Measurements from ENCODE around the gene FBRSL1. TPM values are rescaled to one million over a fixed set of nuclear protein-coding genes. Genes with fewer than 3 reads are reported as not detected.
"Not testable (repeated sequence)": the region's sequence is repeated elsewhere in the genome, so short reads cannot be mapped to it uniquely, and the experiment has no call there.

Gene FBRSL1
- total RNA-seq, 1 donor from 2014 or later: 3.6 TPM

DNA sequence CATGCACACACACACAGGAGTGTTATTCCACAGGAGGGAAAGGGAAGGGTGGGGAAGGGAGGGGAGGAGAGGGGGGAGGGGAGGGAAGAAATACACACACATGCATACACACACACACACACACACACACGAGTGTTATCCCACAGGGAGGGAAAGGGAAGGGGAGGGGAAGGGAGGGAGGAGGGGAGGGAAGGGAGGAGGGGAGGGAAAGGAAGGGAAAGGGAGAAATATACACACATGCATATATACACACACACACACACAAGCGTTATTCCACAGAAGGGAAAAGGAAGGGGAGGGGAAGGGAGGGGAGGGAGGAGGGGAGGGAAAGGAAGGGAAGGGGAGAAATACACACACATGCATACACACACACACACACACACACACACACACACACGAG, 19.6 kb upstream of the FBRSL1 start:
- no peak for DNase-seq (ENCODE audit: low read depth in 2 of 2)

DNA sequence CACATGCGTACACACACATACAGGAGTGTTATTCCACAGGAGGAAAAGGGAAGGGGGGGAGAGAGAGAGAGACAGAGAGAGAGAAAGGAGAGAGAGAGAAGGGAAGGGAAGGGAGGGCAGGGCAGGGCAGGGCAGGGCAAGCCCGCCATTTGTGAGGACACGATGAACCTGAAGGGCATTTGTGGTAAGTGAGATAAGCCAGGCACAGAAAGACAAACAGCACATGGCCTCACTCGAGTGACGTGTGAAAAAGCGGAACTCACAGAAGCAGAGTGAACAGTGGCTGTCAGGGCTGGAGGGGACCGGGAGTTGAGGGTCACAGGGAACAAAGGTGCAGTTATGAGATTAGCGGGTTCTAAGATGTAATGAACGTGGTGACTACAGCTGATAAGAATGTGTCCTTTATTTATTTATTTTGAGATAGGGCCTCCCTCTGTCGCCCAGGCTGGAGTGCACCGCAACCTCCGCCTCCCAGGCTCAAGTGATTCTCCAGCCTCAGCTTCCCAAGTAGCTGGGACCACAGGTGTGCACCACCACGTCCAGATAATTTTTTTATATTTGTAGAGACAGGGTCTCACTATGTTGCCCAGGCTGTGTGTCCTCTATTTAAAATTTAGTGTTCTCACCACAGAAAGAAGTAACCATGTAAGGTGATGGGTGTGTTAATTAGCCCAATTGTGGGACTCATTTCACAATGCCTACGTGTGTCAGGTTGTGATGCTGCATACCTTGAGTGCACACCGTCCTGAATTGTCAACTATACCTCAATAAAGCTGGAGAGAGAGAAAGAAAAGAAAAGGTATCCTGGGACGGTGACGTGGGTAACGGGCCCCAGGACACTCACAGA, 18.7 kb upstream of the FBRSL1 start:
- DNase-seq (ENCODE audit: low read depth in 2 of 2): peak in 1 of 2 donors; percentile 46

DNA sequence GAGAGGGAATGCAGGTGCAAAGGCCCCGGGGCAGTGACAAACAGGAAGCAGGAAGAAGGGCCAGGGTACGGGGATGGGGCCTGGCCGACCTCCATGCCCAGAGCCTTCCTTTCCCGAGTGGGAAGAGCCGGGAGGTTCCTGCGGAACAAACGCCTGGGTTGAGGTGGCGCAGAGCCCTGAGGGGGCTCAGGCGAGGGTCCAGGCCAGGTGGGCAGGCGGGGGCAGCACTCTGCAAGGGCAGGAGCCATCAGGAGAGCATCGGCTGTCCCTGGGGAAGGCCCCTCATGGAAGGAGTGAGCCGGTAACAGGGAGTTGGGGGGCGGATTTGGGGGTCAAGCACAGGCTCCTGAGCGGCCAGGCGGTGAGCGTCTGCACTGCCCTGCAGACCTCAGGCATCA, 18.1 kb upstream of the FBRSL1 start:
- DNase-seq (ENCODE audit: low read depth in 2 of 2): no peak

DNA sequence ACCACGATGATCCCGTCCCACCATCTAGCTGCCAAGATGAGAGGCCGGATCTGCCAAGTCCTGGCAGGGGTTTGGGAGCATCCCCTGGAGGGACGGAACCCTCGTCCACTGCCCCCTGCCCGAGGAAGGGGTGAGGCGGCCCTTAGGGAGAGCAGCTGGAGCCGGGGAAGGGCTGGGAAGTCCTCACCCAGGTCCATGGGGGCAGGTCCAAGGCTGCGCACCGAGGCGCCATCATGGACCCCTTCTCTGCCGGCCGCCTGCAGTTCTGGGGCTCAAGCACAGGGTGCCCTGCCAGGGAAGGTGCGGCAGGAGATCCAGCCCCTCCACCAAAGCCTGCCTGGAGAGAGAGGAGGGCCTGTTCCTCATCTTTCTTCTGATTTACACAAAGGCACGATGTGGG, 17.6 kb upstream of the FBRSL1 start:
- no peak for DNase-seq (ENCODE audit: low read depth in 2 of 2)

DNA sequence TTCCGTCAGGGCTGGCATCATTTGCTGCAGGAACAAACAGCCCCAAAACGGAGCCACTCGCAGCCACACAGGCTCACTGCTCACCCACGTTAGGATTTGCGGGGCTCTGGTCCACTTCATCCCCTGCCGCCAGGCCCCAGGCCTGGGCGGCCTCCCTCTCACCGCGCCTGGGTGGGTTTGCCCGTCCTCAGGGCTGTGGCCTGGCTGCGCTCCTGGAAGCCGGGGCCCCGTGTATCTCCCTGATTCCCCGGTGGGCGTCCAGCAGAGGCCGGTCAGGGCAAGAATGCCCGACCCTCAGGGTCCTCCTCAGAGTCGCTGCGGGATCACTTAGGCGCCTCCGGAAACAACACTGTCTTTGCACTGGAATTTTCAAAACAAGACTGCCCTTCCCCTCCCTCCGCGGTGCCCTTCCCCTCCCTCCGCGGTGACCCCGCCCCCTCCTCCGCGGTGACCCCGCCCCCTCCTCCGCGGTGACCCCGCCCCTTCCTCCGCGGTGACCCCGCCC, 15.7 kb upstream of the FBRSL1 start:
- DNase-seq (ENCODE audit: low read depth in 2 of 2): no peak

DNA sequence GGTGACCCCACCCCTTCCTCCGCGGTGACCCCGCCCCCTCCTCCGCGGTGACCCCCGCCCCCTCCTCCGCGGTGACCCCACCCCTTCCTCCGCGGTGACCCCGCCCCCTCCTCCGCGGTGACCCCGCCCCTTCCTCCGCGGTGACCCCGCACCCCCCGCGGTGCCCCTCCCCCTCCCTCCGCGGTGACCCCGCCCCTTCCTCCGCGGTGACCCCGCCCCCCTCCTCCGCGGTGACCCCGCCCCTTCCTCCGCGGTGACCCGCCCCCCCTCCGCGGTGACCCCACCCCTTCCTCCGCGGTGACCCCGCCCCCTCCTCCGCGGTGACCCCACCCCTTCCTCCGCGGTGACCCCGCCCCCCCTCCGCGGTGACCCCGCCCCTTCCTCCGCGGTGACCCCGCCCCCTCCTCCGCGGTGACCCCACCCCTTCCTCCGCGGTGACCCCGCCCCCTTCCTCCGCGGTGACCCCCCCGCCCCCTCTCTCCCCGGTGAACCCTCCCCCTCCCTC, 15.1 kb upstream of the FBRSL1 start:
- DNase-seq (ENCODE audit: low read depth in 2 of 2): not testable (repeated sequence)

DNA sequence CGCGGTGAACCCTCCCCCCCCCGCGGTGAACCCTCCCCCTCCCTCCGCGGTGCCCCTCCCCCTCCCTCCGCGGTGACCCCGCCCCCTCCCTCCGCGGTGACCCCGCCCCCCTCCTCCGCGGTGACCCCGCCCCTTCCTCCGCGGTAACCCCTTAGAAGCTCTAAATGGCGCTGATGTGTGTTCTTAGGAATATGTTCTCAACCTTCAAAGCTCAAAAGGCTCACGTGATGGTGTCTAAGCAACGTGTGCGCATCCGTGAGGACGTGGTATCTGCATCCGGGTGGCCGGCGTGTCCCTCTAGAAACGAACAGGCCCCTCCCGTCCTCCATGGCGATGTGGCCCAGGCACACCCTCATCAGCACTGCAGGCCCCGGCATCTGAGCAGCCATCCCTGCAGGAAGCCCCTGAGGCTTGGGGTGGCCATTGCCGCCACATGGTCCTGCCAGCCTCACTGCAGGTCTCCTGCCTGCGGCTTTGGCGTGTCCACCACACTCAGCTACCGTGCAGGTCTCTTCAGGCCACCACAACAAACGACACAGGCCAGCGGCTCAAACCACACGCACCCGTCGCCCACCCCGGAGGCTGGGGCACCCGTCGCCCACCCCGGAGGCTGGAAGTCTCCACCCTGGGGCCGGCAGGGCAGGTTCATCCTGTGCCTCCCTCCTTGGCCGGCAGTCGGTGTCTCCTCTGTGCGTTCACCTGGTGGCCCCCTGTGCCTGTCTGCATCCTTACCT, 14.5 kb upstream of the FBRSL1 start:
- DNase-seq (ENCODE audit: low read depth in 2 of 2): no peak

DNA sequence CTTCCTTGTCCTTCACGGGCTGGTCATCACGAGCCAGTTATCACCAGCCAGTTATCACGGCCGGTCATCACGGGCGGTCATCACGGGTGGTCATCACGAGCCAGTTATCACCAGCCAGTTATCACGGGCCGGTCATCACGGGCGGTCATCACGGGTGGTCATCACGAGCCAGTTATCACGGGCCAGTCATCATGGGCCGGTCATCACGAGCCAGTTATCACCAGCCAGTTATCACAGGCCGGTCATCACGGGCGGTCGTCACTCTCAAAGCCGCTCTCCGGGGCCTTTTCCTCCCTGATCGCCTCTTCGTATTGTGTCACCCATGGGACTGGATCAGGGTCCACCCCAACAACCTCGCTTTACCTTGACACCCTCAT, 13.9 kb upstream of the FBRSL1 start:
- no peak for DNase-seq (ENCODE audit: low read depth in 2 of 2)

DNA sequence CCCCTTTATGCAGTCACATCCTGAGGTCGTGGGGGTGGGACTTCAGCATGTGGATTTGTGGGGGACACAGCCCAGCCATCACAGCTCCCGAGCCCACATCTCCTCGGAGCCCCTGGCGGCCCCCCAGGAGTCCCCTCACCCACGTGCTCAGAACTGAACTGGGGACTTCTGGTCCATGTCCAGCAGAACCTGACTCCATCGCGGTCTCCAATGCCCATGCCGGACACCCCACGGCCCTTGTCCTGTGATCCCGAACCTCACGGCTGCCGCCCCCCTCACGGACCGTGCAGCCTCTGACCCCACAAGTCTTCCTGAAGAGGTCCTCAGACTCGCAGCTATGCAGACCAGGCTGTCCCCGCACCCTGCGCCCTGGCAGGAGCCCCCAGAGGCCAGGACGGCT, 13.5 kb upstream of the FBRSL1 start:
- DNase-seq (ENCODE audit: low read depth in 2 of 2): no peak

DNA sequence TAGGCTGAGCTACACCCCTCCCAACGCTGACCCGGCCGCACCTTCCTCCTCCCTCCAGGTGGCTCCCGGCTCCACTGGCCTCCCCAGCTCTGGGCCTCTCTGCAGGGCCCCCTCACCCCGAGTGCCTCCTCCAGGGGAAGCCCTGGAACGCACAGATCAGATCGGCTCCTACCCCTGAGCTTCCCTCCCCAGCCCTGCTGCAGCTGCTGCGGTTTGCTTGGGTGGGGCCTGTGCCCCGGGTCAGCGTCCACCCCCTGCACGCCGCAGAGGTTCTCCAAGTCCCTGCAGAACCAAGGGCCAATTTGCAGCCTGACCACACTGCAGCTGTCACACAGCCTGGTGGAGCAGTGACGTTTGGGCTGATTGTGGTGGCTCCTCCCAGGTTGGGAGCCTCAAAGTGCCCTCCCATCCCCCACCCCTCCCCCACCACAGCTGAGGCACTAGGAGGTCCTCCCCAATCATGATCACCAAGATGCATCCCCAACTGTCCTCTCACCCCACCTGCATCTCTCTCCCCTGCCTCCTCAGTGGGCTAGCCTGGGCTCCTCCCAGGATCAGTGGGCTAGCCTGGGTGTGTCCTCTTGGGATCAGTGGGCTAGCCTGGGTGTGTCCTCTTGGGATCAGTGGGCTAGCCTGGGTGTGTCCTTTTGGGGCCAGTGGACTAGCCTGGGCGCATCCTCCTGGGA, 12.8 kb upstream of the FBRSL1 start:
- DNase-seq (ENCODE audit: low read depth in 2 of 2): no peak

DNA sequence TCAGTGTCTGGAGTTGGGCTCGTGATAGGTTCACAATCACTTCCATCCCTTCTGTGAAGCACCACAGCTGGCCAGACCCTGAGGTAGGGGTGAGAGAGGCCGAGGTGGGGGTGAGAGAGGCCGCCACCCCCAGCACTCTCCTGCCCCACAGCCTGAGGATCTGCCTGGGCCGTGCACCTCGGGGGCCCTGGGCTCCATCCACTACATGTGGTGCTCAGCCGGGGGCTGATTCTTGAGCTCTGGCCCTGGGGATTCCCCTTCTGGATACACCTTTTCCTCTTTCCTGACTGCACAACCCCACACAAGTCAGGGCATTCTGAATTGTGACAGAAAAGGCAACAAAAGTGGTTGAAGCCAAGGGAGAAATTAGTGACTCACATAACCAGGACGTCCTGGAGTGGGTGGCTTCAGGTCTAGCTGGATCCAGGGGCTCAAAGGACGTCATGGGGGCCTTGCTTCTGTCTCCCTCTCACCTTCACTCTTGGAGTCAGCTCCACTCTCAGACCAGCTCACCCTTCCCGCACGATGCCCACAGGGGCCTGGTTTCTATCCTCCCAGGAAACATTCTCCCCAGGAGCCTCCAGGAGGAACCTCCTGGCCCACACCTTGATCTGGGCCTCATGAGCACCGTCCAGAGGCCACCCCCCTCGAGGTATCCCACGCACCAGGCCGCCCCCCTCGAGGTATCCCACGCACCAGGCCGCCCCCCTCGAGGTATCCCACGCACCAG, 12.1 kb upstream of the FBRSL1 start:
- no peak for DNase-seq (ENCODE audit: low read depth in 2 of 2)

DNA sequence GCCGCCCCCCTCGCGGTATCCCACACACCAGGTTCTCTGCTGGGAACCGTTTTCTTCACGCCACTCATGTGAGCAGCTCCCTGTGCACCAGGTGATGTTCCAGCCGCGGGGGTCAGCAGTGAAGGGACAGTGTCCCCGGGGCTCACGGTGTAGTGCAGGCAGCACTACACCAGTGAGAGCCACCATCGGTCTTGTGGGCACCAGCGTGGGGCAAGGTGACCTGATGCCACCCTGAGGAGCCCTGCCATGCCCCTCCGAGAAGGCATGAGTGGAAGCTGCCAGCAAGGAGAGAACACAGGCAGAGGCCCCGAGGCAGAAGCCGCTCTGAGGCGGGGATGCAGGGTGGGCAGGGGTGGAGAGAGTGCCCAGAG, 11.5 kb upstream of the FBRSL1 start:
- DNase-seq (ENCODE audit: low read depth in 2 of 2): no peak

DNA sequence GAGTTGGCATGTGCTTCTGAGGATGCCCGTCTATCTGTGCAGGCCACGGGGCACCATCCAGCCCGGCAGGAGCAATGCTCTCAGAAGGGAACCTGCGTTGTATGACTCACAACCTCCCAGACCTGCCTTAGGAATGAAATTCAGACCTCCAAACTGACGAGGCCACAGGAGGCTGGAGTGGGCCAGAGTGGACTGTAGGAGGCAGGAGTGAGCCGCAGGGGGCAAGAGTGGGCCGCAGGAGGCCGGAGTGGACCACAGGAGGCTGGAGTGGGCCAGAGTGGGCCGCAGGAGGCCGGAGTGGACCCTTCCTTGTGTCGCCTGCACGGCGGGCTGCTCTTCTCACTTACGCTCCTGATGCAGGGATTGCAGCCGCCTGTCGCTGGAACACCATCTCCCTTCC, 11.1 kb upstream of the FBRSL1 start:
- DNase-seq (ENCODE audit: low read depth in 2 of 2): no peak

DNA sequence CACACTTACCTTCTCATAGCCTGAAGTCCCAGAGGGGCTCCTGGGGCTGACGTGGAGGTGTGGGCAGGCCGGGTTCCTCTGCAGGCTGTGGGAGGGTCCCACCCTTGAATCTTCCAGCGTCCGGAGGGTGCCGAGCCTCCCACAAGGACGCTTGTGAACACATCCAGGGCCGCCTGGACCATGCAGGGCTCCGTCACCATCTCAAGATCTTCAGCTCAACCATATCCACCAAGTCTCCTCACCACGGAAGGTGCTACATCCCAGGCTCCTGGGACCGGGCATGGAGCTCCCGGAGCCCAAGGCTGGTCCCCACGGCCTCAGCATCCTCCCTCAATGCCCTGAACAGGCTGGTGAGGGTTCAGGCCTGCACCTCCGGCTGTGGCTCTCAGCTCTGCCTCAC, 10.7 kb upstream of the FBRSL1 start:
- DNase-seq (ENCODE audit: low read depth in 2 of 2): no peak

DNA sequence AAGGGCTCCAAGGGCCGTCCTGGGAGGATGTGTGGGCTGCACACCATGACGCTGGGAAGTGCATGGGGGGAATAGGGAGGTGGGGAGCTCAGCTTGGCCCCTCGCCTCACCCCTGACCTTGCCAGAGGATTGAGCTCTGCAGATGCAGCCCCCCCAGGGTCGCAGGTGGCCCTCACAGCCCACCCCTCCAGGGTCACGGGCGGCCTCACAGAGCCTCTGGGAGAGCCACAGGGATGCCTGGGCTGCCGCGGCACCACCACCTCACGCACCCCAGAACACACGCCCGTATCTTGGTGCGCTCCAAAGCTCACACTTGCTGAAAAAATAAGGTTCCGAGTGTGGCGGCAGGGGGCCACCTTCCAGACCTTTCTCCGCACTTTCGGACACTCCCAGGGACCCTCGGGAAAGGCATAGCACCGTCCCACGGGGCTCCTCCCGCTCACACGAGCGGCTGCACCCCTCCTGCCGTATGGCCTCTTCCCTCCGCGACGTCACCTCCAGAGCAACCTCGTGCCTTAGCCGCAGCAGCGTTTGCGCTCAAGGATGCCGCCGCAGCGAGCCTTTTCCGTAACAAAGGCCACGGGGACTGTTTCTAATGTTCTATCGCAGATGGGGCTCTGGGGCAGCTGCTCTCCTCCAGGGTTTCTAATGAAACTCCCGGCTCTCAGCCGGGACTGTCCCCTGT, 9.9 kb upstream of the FBRSL1 start:
- DNase-seq (ENCODE audit: low read depth in 2 of 2): no peak

DNA sequence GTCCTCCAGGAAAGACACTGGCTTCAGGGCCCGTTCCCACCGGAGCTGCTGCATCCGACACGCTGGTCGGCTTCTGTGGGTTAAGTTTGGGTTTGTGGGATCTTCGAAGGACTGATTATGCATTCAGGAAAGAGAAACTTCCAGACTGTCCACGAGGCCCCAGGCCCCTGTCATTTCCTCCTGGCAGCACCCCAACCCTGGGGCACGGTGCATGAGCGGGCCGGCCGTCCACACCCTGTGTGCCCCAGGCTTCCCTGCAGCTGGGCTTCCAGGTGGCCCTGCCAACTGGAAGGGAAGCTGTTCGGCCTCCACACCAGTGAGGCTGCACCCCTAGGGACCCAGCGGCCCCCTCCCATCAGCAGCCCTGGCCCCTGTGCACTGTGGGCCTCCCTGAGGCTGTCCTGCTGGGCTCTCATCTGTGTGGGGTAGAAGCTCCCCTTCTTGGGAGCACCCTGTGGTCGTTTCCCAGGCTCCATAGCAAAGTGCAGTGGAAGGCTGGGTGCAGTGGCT, 9.3 kb upstream of the FBRSL1 start:
- DNase-seq (ENCODE audit: low read depth in 2 of 2): no peak

DNA sequence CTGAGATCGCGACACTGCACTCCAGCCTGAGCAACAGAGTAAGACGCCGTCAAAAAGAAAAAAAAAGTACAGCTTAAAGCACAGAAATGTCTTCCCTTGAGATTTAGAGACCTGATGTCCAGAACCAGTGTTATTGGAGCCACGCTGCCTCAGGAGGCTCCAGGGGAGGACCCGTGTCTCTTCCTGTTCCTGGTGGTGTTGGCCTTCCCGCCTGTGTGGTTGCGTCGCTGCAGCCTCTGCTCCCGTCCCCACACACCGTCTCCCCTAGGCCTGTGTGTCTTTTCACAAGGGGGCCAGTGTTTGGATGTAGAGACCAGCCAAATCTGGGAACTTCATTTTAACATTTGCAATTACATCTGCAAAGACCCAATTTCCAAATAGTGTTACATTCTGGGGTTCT, 8.6 kb upstream of the FBRSL1 start:
- DNase-seq (ENCODE audit: low read depth in 2 of 2): no peak

DNA sequence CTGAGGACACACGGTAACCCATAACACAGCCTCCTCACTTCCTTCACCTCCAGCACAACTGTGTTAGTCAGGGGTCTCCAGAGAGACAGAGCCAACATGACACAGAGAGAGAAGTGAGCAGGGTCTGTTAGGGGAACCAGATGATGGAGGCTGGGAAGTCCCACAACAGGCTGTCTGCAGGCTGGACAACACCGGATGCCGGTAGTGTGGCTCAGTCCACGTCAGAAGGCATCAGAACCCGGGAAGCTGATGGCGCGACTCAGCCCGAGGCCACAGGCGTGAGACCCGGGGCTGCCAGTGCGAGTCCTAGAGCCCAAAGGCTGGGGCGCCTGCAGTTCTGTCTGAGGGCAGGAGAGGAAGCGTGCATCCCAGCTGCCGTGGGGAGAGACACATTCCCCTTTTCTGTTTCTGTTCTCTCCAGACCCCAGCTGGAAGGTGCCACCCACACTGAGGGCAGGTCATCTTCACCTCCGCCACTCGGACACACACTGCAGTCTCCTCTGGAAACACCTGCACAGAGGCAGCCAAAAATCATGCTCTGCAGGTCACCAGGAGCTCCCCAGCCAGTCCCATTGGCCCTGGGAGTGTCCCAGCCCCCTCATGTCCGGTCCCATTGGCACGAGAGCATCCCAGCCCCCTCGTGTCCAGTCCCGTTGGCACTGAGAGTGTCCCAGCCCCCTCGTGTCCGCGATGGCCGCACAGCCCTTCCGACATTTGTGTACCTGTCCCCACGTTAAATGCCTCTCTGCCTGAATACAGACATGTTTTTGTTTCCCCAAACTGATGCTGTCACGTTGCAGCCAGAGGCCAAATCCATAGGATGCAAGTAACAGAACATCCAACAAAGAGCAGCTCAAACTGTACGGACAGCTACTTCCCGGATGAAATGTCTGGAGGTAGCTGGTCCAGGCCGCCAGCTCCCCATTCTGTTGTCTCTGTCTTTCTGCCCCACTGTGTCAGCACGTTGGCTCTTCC, 7.9 kb upstream of the FBRSL1 start:
- DNase-seq (ENCODE audit: low read depth in 2 of 2): no peak

DNA sequence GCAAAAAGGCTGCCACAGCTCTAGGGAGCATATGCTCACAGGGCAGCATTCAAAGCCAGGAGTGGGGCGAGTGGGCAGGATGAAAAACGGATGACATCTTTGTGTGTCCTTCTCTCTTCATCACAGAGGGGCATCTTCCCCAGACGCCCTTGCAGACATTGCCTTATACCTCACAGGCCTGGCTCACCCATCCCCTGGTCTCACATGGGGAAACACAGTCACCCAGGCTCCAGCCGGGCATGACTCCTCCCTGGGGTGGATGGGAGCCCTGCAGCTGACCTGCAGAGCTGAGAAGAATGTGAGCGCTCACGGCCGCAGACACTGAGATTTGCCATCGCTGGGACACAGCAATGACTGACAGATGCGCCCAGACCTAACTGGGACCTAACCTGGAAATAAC, 7.2 kb upstream of the FBRSL1 start:
- DNase-seq (ENCODE audit: low read depth in 2 of 2): no peak

DNA sequence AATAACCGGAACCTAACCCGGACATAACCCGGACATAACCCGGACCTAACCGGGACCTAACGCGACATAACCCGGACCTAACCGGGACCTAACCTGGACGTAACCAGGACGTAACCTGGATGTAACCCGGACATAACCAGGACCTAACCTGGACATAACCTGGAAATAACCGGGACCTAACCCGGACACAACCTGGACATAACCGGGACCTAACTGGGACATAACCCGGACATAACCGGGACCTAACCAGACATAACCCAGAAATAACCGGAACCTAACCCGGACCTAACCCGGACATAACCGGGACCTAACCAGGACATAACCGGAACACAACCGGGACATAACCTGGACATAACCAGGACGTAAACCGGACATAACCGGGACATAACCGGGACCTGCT, 6.7 kb upstream of the FBRSL1 start:
- no peak for DNase-seq (ENCODE audit: low read depth in 2 of 2)

Data from lung microvascular endothelial cell (primary cell).